GM23338 (cell line): Measurements from ENCODE around the gene SRPRA. TPM values are rescaled to one million over a fixed set of nuclear protein-coding genes. Genes with fewer than 3 reads are reported as not detected.

Source experiments
- polyA plus RNA-seq: library from polyadenylated mRNA; unstranded; fragments of >200 nt; fragmentation: Nextera tagmentation; extraction: Ambion mirVana; gene quantifications from 2 replicates; pipeline ENCODE4 v1.2.1, GENCODE V29; 2016
- small RNA-seq: library from RNA; depleted of rRNA; stranded (forward); fragments of <200 nt; gene quantifications from one replicate; pipeline ENCODE3, GENCODE V24; 2014; ENCODE audit warnings: low replicate concordance
- total RNA-seq: library from RNA; depleted of rRNA; stranded (reverse); fragments of >200 nt; shearing (Covaris generic); gene quantifications from 2 replicates; pipeline ENCODE4 v1.2.3, GENCODE V29; 2014; rRNA removed

SRPRA gene
- total and polyA plus RNA-seq, 2 experiments from 2014 or later, result 27.1 to 53.2 TPM

Small RNA genes within 50 kb of the gene (small RNA-seq; reads per million reads assigned to genes)
- gene RN7SL351P (not detected), gene RNU4-86P (not detected)

Other genes with a start within 250 kb of the SRPRA start
- 31.2 and 35.5 TPM in 2 replicates for gene CDON, start 206.0 kb downstream of the SRPRA start, total RNA-seq
- gene CDON, start 206.0 kb downstream of the SRPRA start, polyA plus RNA-seq, result 3.3 and 4.1 TPM in 2 replicates
- 43.6 and 60.8 TPM in 2 replicates for gene RPUSD4, start 57.2 kb downstream of the SRPRA start, total RNA-seq
- 20.3 and 20.8 TPM in 2 replicates for gene RPUSD4, start 57.2 kb downstream of the SRPRA start, polyA plus RNA-seq
- gene FAM118B, start 57.1 kb downstream of the SRPRA start, total RNA-seq, result 43.4 and 75.0 TPM in 2 replicates
- 24.7 and 33.7 TPM in 2 replicates for gene FAM118B, start 57.1 kb downstream of the SRPRA start, polyA plus RNA-seq
- 41.0 and 59.2 TPM in 2 replicates for gene FOXRED1, start 259 bp upstream of the SRPRA start, total RNA-seq
- 25.2 and 27.0 TPM in 2 replicates for gene FOXRED1, start 259 bp upstream of the SRPRA start, polyA plus RNA-seq
- gene TIRAP, start 14.2 kb upstream of the SRPRA start, total RNA-seq, result 2.6 and 3.4 TPM in 2 replicates
- 0.89 and 1.1 TPM in 2 replicates for gene TIRAP, start 14.2 kb upstream of the SRPRA start, polyA plus RNA-seq
- 26.8 and 28.5 TPM in 2 replicates for gene DCPS, start 35.2 kb upstream of the SRPRA start, total RNA-seq
- gene DCPS, start 35.2 kb upstream of the SRPRA start, polyA plus RNA-seq, result 41.1 and 46.4 TPM in 2 replicates
- 16.6 and 28.0 TPM in 2 replicates for gene ST3GAL4, start 86.8 kb upstream of the SRPRA start, total RNA-seq
- gene ST3GAL4, start 86.8 kb upstream of the SRPRA start, polyA plus RNA-seq, result 10.1 and 10.8 TPM in 2 replicates